Neuron (in vitro differentiated cells): ENCODE results near the gene PDIA2.

ENCODE experiments used
- H2AFZ ChIP-seq: one replicate; pipeline ENCODE4 v1.6.1; 2013; ENCODE audit warnings: low read depth, mild to moderate bottlenecking, inconsistent platforms, low read length, moderate library complexity
- H3K27me3 ChIP-seq: one replicate; pipeline ENCODE4 v1.6.1; 2013; ENCODE audit warnings: low read length; ENCODE audit not compliant: insufficient read depth
- H3K36me3 ChIP-seq: one replicate; pipeline ENCODE4 v1.6.1; 2013; ENCODE audit warnings: low read length; ENCODE audit not compliant: insufficient read depth
- H3K4me1 ChIP-seq: one replicate; pipeline ENCODE4 v1.6.1; 2013; ENCODE audit warnings: low read length; ENCODE audit not compliant: insufficient read depth
- H3K4me3 ChIP-seq: 2 replicates; pipeline ENCODE4 v1.5.1; 2013; ENCODE audit warnings: mild to moderate bottlenecking, low read length, moderate library complexity
- H3K9me3 ChIP-seq: one replicate; pipeline ENCODE4 v1.6.1; 2013; ENCODE audit warnings: low read length

Gene PDIA2

DNA sequence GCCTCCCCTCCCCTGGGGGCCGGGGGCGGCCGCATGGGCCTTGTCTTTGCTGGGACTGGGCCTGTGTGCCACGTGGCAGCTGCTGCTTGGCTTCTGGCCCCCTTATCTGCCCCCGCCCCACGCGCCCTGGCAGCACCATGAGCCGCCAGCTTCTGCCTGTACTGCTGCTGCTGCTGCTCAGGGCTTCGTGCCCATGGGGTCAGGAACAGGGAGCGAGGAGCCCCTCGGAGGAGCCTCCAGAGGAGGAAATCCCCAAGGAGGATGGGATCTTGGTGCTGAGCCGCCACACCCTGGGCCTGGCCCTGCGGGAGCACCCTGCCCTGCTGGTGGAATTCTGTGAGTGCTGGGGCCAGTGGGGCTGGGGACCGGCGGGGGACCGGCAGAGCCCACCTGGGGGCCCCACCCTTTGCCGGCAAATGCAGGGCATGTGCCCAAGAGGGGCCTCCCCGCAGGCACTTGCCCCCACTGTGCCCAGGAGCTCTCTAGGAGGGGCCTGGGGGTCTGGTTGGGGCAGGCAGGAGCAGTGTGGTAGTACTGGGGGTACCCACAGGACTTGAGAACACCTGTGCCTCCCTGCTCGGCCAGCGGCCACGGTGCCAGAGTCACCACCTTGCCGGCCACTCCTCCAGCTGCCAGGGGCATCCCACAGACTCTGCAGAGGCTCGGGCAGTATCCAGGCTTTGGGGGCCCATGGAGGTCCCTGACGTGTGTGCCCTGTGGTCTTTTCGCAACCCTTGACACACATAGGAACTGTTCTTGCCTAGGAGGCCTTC is at the start of gene PDIA2:
PDIA2 (plus strand) TSS at position 132 of the 773 bp plus-strand sequence; CDS start at position 138, 6 bp downstream.
- H3K4me1 ChIP-seq: peaks cover 4% of the 10 kb centered on the region
- peaks cover 29% of the 10 kb centered on the region for H3K27me3 ChIP-seq
- H3K9me3 ChIP-seq: peaks cover 13% of the 10 kb centered on the region
- no peak within 1 kb of the TSS for H2AFZ ChIP-seq
- peaks cover 11% of the 10 kb centered on the region for H3K36me3 ChIP-seq
- H3K4me3 ChIP-seq: no peak within 1 kb of the TSS

GRCh38 chr16:234468-235305 is 48.3 kb upstream of the PDIA2 start, which contains the start of gene FAM234A:
Gene FAM234A, plus strand, starts transcription at chr16:234821. Its CDS starts 19,593 bp downstream, at chr16:254414.
- peak within 1 kb of the TSS; percentile 76 for H3K4me3 ChIP-seq
- peak within 1 kb of the TSS; percentile 62 for H2AFZ ChIP-seq
- H3K9me3 ChIP-seq: no peaks in the 10 kb centered on the region
- no peaks in the 10 kb centered on the region for H3K27me3 ChIP-seq
- H3K4me1 ChIP-seq: peaks cover 3% of the 10 kb centered on the region
- peaks cover 5% of the 10 kb centered on the region for H3K36me3 ChIP-seq

DNA sequence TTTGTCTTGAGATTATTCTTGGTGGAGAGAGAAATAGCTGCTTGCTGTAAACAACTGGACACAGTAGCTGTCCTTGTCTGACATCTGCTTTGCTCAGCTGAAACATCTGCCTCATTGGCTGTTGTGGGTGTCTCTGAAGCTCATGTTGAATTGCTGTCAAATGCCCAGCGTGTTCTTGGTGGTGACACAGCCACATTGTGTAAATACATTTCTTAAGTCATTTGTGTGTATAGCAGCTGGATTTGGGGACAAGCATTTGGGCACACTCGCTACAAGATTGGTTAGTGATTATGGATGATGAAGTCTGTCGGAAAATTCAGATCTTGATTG is 43.1 kb upstream of the PDIA2 start:
- H3K27me3 ChIP-seq: no peaks in the 10 kb centered on the region
- peaks cover 4% of the 10 kb centered on the region for H3K9me3 ChIP-seq
- H2AFZ ChIP-seq: no peak overlapping the region
- peaks cover 3% of the 10 kb centered on the region for H3K4me1 ChIP-seq
- no peak overlapping the region for H3K4me3 ChIP-seq
- H3K36me3 ChIP-seq: peaks cover 14% of the 10 kb centered on the region

DNA sequence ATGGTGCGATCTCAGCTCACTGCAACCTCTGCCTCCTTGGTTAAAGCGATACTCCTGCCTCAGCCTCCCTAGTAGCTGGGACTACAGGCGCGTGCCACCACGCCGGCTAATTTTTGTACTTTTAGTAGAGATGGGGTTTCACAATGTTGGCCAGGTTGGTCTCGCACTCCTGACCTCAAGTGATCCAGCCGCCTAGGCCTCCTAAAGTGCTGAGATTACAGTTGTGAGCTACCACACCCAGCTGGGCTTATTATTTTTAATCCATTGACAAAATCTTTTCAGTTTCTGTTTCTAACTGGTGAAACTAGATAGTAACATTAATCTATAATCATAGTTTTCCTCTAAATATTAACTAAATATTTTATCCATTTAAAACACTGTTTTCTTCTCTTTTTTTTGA is 42.4 kb upstream of the PDIA2 start:
- Histone ChIP-seq H3K9me3 (peaks cover 4% of the 10 kb centered on the region), H2AFZ (no peak overlapping the region), H3K36me3 (peaks cover 14% of the 10 kb centered on the region), H3K27me3 (no peaks in the 10 kb centered on the region), H3K4me1 (no peaks in the 10 kb centered on the region), H3K4me3 (no peak overlapping the region)

DNA sequence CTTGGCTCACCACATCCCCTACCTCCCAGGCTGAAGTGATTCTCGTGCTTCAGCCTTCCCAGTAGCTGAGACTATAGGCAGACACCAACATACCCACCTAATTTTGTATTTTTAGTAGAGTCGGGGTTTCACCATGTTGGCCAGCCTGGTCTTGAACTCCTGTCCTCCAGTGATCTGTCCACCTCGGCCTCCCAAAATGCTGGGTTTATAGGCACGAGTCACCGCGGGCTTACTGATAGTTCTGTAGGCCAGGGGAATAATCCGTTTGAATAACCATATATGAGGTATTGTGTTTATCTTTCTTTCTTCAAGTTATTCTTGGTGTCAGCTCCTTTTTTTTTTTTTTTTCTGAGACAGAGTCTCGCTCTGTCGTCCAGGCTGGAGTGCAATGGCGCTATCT is 40.7 kb upstream of the PDIA2 start:
- peaks cover 4% of the 10 kb centered on the region for H3K9me3 ChIP-seq
- H2AFZ ChIP-seq: no peak overlapping the region
- no peaks in the 10 kb centered on the region for H3K4me1 ChIP-seq
- H3K27me3 ChIP-seq: no peaks in the 10 kb centered on the region
- H3K4me3 ChIP-seq: no peak overlapping the region
- peaks cover 18% of the 10 kb centered on the region for H3K36me3 ChIP-seq

- peaks cover 14% of the 10 kb centered on the region for H3K36me3 ChIP-seq
- H3K9me3 ChIP-seq: peaks cover 4% of the 10 kb centered on the region
- no peak overlapping the region for H2AFZ ChIP-seq
- no peaks in the 10 kb centered on the region for H3K27me3 ChIP-seq
- H3K4me3 ChIP-seq: no peak overlapping the region
- H3K4me1 ChIP-seq: no peaks in the 10 kb centered on the region
Measured at GRCh38 chr16:243348-243747, 39.6 kb upstream of the PDIA2 start.

DNA sequence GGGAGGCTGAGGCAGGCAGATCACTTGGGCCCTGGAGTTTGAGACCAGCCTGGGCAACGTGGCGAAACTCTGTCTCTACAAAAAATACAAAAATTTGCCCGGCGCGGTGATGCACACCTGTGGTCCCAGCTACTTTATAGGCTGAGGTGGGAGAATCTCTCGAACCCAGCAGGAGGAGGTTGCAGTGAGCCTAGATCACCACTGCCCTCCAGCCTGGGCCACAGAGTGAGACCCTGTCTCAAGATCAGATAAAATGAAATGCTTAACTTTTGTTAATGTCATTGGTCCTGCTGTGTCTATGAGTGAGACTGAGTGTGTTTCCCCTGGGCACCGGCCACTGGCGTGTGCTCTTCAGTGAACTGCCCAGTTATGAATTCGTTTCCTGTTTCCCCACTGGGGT is 37.9 kb upstream of the PDIA2 start:
- no peaks in the 10 kb centered on the region for H3K27me3 ChIP-seq
- peaks cover 20% of the 10 kb centered on the region for H3K36me3 ChIP-seq
- peaks cover 4% of the 10 kb centered on the region for H3K9me3 ChIP-seq
- H3K4me1 ChIP-seq: no peaks in the 10 kb centered on the region
- H2AFZ ChIP-seq: no peak overlapping the region
- no peak overlapping the region for H3K4me3 ChIP-seq

DNA sequence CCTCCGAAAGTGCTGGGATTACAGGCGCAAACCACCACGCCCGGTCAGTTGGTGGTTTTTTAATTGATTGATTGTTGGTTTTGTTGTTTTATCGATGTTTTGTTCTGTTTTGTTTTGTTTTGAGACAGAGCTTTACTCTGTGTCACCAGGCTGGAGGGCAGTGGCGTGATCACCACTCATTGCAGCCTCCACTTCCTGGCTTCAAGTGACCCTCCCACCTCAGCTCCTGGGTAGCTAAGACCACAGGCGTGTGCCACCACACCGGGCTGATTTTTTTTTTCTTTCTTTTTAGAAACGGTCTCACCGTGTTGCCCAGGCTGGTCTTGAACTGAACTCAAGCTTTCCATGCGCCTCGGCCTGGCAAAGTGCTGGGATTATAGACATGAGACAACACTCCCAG is 35.9 kb upstream of the PDIA2 start:
- no peaks in the 10 kb centered on the region for H3K27me3 ChIP-seq
- no peaks in the 10 kb centered on the region for H3K4me1 ChIP-seq

DNA sequence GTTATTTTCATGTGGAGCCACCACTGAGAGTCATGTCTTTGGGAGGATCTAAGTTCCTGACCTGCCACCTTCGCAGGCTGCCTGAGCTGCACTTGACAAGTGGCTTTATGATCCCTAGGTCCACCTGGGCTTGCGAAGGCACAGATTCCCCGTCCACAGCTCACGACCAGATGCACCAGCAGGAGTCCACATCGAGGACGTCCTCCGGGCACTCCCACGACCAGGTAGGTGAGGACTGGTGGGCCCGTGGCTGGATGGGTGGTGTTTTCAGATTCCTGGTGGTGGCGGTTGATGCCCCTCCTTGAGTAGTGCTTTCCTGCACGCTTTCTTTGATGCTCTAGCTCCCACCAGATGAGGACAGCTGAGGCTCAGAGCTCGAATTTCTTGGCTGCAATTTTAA is 33.5 kb upstream of the PDIA2 start:
- H2AFZ ChIP-seq: no peak overlapping the region
- no peaks in the 10 kb centered on the region for H3K4me1 ChIP-seq
- H3K36me3 ChIP-seq: peaks cover 35% of the 10 kb centered on the region
- no peak overlapping the region for H3K4me3 ChIP-seq
- no peaks in the 10 kb centered on the region for H3K27me3 ChIP-seq
- H3K9me3 ChIP-seq: no peaks in the 10 kb centered on the region

More for the DNA sequence above, 35.9 kb upstream of the PDIA2 start:
- no peaks in the 10 kb centered on the region for H3K9me3 ChIP-seq
- H3K36me3 ChIP-seq: peaks cover 20% of the 10 kb centered on the region
- H3K4me3 ChIP-seq: no peak overlapping the region
- no peak overlapping the region for H2AFZ ChIP-seq

- peaks cover 4% of the 10 kb centered on the region for H3K9me3 ChIP-seq
- no peak overlapping the region for H3K4me3 ChIP-seq
- peaks cover 46% of the 10 kb centered on the region for H3K36me3 ChIP-seq
- no peaks in the 10 kb centered on the region for H3K4me1 ChIP-seq
- no peaks in the 10 kb centered on the region for H3K27me3 ChIP-seq
- no peak overlapping the region for H2AFZ ChIP-seq
Measured at GRCh38 chr16:252366-253337, 30.3 kb upstream of the PDIA2 start.

DNA sequence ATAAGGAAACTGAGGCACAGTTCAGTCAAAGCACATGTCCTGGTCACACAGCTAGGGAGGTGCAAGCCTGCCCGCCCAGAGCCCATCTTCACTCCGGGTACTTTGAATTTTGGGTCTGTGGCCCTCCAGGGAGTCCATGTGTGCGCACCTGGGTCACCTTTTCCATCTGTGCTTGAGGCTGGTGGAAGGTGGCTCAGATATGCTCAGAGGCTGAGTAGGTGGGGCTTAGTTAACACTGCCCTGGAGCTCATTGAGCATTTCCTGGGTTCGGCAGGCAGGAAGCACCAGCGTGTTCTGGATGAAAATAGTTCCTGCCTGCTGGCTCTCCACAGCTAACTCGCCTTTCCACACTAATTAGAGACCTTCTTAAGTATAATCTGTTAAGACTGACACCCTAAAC is 29.1 kb upstream of the PDIA2 start:
- Histone ChIP-seq H3K27me3 (no peaks in the 10 kb centered on the region), H3K4me1 (no peaks in the 10 kb centered on the region), H3K4me3 (no peak overlapping the region), H3K36me3 (peaks cover 46% of the 10 kb centered on the region), H3K9me3 (peaks cover 4% of the 10 kb centered on the region), H2AFZ (no peak overlapping the region)

DNA sequence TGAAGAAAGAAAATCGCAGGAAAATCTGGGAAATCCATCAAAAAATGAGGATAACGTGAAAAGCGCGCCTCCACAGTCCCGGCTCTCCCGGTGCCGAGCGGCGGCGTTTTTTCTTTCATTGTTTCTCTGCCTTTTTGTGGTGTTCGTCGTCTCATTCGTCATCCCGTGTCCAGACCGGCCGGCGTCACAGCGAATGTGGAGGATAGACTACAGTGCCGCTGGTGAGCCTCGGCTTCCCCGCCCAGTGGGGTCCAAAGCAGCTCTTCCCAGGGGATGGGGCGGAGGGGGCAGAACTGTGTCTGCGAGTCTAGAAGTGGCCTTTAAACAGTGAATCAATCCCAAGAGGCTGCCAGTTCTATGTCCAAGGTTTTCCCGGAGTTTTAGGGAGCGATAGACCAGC is 28.5 kb upstream of the PDIA2 start:
- H3K4me3 ChIP-seq: no peak overlapping the region
- peaks cover 4% of the 10 kb centered on the region for H3K9me3 ChIP-seq
- H3K36me3 ChIP-seq: peaks cover 47% of the 10 kb centered on the region

More for the DNA sequence above, 28.5 kb upstream of the PDIA2 start:
- Histone ChIP-seq H3K27me3 (no peaks in the 10 kb centered on the region), H3K4me1 (no peaks in the 10 kb centered on the region), H2AFZ (no peak overlapping the region)
